ENCODE results near the gene RAB40B. TPM values are rescaled to one million over a fixed set of nuclear protein-coding genes. Genes with fewer than 3 reads are reported as not detected.
A peak's percentile ranks its signal among the peaks of the same experiment; 100 is the strongest.

The RAB40B gene
- total RNA-seq, 2 donors from 2014 or later = 1.7 to 2.8 TPM

GRCh38 chr17:82649501-82650261 lies 48.8 kb downstream of the RAB40B start:
- ATAC-seq = no peak
- no peak for DNase-seq (ENCODE audit: low spot score in 2 of 2)
- peak overlapping the region in 1 of 2 donors; percentile 44 for H3K27ac Mint-ChIP-seq

GRCh38 chr17:82648742-82649331 lies 49.7 kb downstream of the RAB40B start:
- Mint-ChIP-seq H3K9me3 (no peaks in the 10 kb centered on the region), H3K36me3 (peaks cover 6 to 13% of the 10 kb centered on the region in 2 donors), H3K27ac (no peak overlapping the region)
- DNase-seq (ENCODE audit: low spot score in 2 of 2) = peak; percentile 38 to 66
- peak; percentile 26 to 43 for ATAC-seq

More at GRCh38 chr17:82649501-82650261, 48.8 kb downstream of the RAB40B start:
- peaks cover 0 to 9% of the 10 kb centered on the region in 2 donors for H3K36me3 Mint-ChIP-seq
- no peaks in the 10 kb centered on the region for H3K9me3 Mint-ChIP-seq

- H3K36me3 Mint-ChIP-seq = peaks cover 8 to 14% of the 10 kb centered on the region in 2 donors
- H3K27ac Mint-ChIP-seq = peak within 1 kb of the TSS; percentile 88 to 91
- DNase-seq (ENCODE audit: low spot score in 2 of 2) = peak; percentile 82 to 91
- ATAC-seq = peak; percentile 94 to 95
- H3K9me3 Mint-ChIP-seq = no peaks in the 10 kb centered on the region
Observed at GRCh38 chr17:82648165-82648668, 50.3 kb downstream of the RAB40B start, which contains the start of gene WDR45B. WDR45B (minus strand) TSS chr17:82648444; CDS start chr17:82648340, 104 bp downstream.

GRCh38 chr17:82647593-82648164 lies 50.8 kb downstream of the RAB40B start:
- H3K27ac Mint-ChIP-seq = peak overlapping the region; percentile 88 to 91
- ATAC-seq (peak; percentile 42 to 44), DNase-seq (ENCODE audit: low spot score in 2 of 2) (peak; percentile 54 to 63)
- no peaks in the 10 kb centered on the region for H3K9me3 Mint-ChIP-seq
- peaks cover 8 to 14% of the 10 kb centered on the region in 2 donors for H3K36me3 Mint-ChIP-seq

- DNase-seq (ENCODE audit: low spot score in 2 of 2) (no peak), ATAC-seq (no peak)
- Mint-ChIP-seq H3K36me3 (peaks cover 13 to 17% of the 10 kb centered on the region in 2 donors), H3K9me3 (no peaks in the 10 kb centered on the region), H3K27ac (no peak overlapping the region)
Observed at GRCh38 chr17:82645516-82645915, 53.0 kb downstream of the RAB40B start.

GRCh38 chr17:82644148-82644547 lies 54.4 kb downstream of the RAB40B start:
- ATAC-seq = no peak
- H3K9me3 Mint-ChIP-seq = no peaks in the 10 kb centered on the region
- DNase-seq (ENCODE audit: low spot score in 2 of 2) = no peak
- no peak overlapping the region for H3K27ac Mint-ChIP-seq
- H3K36me3 Mint-ChIP-seq = peaks cover 13 to 27% of the 10 kb centered on the region in 2 donors

GRCh38 chr17:82642022-82642421 lies 56.5 kb downstream of the RAB40B start:
- no peak for ATAC-seq
- H3K27ac Mint-ChIP-seq = no peak overlapping the region
- no peak for DNase-seq (ENCODE audit: low spot score in 2 of 2)
- peaks cover 20 to 35% of the 10 kb centered on the region in 2 donors for H3K36me3 Mint-ChIP-seq
- H3K9me3 Mint-ChIP-seq = no peaks in the 10 kb centered on the region

- no peak for DNase-seq (ENCODE audit: low spot score in 2 of 2)
- no peak for ATAC-seq
- Mint-ChIP-seq H3K36me3 (peaks cover 25 to 40% of the 10 kb centered on the region in 2 donors), H3K27ac (no peak overlapping the region), H3K9me3 (no peaks in the 10 kb centered on the region)
Observed at GRCh38 chr17:82640036-82640435, 58.5 kb downstream of the RAB40B start.

GRCh38 chr17:82639628-82640027 lies 58.9 kb downstream of the RAB40B start:
- Mint-ChIP-seq H3K36me3 (peaks cover 25 to 40% of the 10 kb centered on the region in 2 donors), H3K9me3 (no peaks in the 10 kb centered on the region), H3K27ac (no peak overlapping the region)
- no peak for ATAC-seq
- no peak for DNase-seq (ENCODE audit: low spot score in 2 of 2)

- Mint-ChIP-seq H3K27ac (no peak overlapping the region), H3K36me3 (peaks cover 17 to 34% of the 10 kb centered on the region in 2 donors), H3K9me3 (no peaks in the 10 kb centered on the region)
- ATAC-seq (no peak), DNase-seq (ENCODE audit: low spot score in 2 of 2) (no peak)
Observed at GRCh38 chr17:82638183-82638773, 60.2 kb downstream of the RAB40B start.

GRCh38 chr17:82636626-82637598 lies 61.6 kb downstream of the RAB40B start:
- ATAC-seq = peak in 1 of 2 donors; percentile 68

GRCh38 chr17:82633343-82633742 lies 65.2 kb downstream of the RAB40B start:
- H3K9me3 Mint-ChIP-seq = no peaks in the 10 kb centered on the region
- H3K27ac Mint-ChIP-seq = peak overlapping the region; percentile 39 to 87
- DNase-seq (ENCODE audit: low spot score in 2 of 2) (no peak), ATAC-seq (peak in 1 of 2 donors; percentile 74)
- peaks cover 12 to 25% of the 10 kb centered on the region in 2 donors for H3K36me3 Mint-ChIP-seq

More at GRCh38 chr17:82636626-82637598, 61.6 kb downstream of the RAB40B start:
- H3K36me3 Mint-ChIP-seq = peaks cover 12 to 34% of the 10 kb centered on the region in 2 donors
- no peak for DNase-seq (ENCODE audit: low spot score in 2 of 2)
- peak overlapping the region; percentile 68 to 96 for H3K27ac Mint-ChIP-seq
- H3K9me3 Mint-ChIP-seq = no peaks in the 10 kb centered on the region

- peaks cover 9 to 25% of the 10 kb centered on the region in 2 donors for H3K36me3 Mint-ChIP-seq
- no peak for DNase-seq (ENCODE audit: low spot score in 2 of 2)
- no peaks in the 10 kb centered on the region for H3K9me3 Mint-ChIP-seq
- peak overlapping the region in 1 of 2 donors; percentile 12 for H3K27ac Mint-ChIP-seq
- no peak for ATAC-seq
Observed at GRCh38 chr17:82632451-82632850, 66.0 kb downstream of the RAB40B start.

- Mint-ChIP-seq H3K27ac (no peak overlapping the region), H3K9me3 (no peaks in the 10 kb centered on the region), H3K36me3 (peaks cover 0 to 22% of the 10 kb centered on the region in 2 donors)
- no peak for DNase-seq (ENCODE audit: low spot score in 2 of 2)
- no peak for ATAC-seq
Observed at GRCh38 chr17:82631544-82631943, 67.0 kb downstream of the RAB40B start.

GRCh38 chr17:82630212-82630611 lies 68.3 kb downstream of the RAB40B start:
- DNase-seq (ENCODE audit: low spot score in 2 of 2) = no peak
- H3K27ac Mint-ChIP-seq = peak overlapping the region in 1 of 2 donors; percentile 58
- no peaks in the 10 kb centered on the region for H3K9me3 Mint-ChIP-seq
- H3K36me3 Mint-ChIP-seq = peaks cover 0 to 21% of the 10 kb centered on the region in 2 donors
- no peak for ATAC-seq

Data from activated naive CD4-positive, alpha-beta T cell treated with anti-CD3 and anti-CD28 coated beads, Interleukin-2, amount 50 U/mL, for 72 hours (primary cell).